ENCODE results near the gene ADAMTS16. TPM values are rescaled to one million over a fixed set of nuclear protein-coding genes. Genes with fewer than 3 reads are reported as not detected.

ADAMTS16 gene
- total RNA-seq, 1 experiment from 2014 or later: not detected

- Mint-ChIP-seq H3K27ac (ENCODE audit: unreplicated experiment) (no peak overlapping the region), H3K9me3 (ENCODE audit: low read depth, unreplicated experiment) (peaks cover 10% of the 10 kb centered on the region), H3K36me3 (ENCODE audit: insufficient read depth, unreplicated experiment) (no peaks in the 10 kb centered on the region), H3K27me3 (ENCODE audit: unreplicated experiment) (no peaks in the 10 kb centered on the region), H3K4me1 (ENCODE audit: low read depth, unreplicated experiment) (no peaks in the 10 kb centered on the region), H3K4me3 (ENCODE audit: low read depth, unreplicated experiment) (no peak overlapping the region)
- no peak for DNase-seq
- no TSS peak for BruUV-seq (replicated peaks)
- intact Hi-C loops (cut with micrococcal nuclease; ENCODE audit: unreplicated experiment): no loop called here
- TF ChIP-seq, protein P1, sequence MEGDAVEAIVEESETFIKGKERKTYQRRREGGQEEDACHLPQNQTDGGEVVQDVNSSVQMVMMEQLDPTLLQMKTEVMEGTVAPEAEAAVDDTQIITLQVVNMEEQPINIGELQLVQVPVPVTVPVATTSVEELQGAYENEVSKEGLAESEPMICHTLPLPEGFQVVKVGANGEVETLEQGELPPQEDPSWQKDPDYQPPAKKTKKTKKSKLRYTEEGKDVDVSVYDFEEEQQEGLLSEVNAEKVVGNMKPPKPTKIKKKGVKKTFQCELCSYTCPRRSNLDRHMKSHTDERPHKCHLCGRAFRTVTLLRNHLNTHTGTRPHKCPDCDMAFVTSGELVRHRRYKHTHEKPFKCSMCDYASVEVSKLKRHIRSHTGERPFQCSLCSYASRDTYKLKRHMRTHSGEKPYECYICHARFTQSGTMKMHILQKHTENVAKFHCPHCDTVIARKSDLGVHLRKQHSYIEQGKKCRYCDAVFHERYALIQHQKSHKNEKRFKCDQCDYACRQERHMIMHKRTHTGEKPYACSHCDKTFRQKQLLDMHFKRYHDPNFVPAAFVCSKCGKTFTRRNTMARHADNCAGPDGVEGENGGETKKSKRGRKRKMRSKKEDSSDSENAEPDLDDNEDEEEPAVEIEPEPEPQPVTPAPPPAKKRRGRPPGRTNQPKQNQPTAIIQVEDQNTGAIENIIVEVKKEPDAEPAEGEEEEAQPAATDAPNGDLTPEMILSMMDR (IDR thresholded peaks at IDR 0.05; ENCODE audit: unreplicated experiment): no peak
- CTCF ChIA-PET: no interaction called here
Observed at GRCh38 chr5:5181650-5182324, 41.7 kb downstream of the ADAMTS16 start.

DNA sequence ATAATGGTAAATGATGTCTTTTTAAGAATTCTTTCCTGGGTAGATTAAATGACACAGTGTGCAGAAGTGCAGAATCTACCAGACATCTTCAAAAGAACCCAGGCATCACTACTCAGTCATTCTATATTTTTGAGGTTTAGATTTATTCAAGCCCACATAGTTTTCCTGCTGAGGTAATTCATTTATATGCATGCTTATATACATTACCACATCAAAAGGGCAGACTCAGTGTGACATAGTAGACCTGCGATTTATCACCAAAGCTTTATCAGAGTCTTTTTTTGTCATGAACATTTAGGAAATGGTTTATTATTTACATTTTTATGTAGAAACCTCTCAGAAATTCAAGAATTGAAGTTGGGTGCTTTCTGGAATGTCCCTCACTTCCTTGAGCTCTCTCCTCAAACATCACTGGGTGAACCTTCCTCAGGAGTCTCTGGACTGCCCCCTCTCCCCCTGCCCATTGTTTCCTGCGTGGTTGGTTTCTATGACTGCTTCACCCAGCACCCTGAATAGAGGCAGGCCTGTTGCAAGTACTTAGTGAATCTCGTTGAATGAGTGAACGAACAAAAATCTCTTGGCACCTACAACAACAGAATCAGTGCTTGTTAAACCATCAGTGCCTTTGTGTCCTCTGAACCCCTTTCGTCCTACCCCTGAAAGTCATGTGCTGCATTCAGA is 42.5 kb downstream of the ADAMTS16 start:
- Mint-ChIP-seq H3K36me3 (ENCODE audit: insufficient read depth, unreplicated experiment) (no peaks in the 10 kb centered on the region), H3K9me3 (ENCODE audit: low read depth, unreplicated experiment) (peaks cover 6% of the 10 kb centered on the region), H3K4me1 (ENCODE audit: low read depth, unreplicated experiment) (no peaks in the 10 kb centered on the region), H3K27me3 (ENCODE audit: unreplicated experiment) (no peaks in the 10 kb centered on the region), H3K27ac (ENCODE audit: unreplicated experiment) (no peak overlapping the region), H3K4me3 (ENCODE audit: low read depth, unreplicated experiment) (no peak overlapping the region)
- intact Hi-C loops (cut with micrococcal nuclease; ENCODE audit: unreplicated experiment): no loop called here
- no peak for DNase-seq
- no TSS peak for BruUV-seq (replicated peaks)
- CTCF ChIA-PET: no interaction called here
- TF ChIP-seq, protein P1 (IDR thresholded peaks at IDR 0.05; ENCODE audit: unreplicated experiment): no peak

DNA sequence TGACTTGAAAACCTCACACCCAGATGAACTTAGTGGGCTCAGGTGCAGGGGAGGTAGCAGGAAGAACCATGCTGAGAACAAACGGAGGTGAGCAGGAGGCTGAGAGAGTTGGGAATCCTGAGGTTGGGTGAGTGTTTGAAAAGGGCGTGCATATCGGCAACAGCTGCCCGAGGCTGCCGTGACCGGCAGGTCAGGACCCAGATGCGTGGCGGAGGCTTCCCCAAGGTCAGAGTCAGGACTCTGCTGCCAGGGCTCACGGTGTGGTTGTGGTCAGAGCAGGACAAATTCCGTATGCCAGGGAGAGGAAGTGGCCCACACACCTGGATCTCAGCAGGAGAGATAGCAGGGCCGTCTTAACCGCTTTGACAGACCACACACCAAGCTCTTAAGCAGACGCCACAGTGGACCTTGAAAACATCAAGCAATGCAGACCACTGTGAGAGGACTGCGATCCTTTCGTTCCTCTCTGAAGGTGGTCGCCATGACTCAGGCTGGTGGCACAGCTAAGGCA is 43.1 kb downstream of the ADAMTS16 start:
- Mint-ChIP-seq H3K27ac (ENCODE audit: unreplicated experiment) (no peak overlapping the region), H3K27me3 (ENCODE audit: unreplicated experiment) (no peaks in the 10 kb centered on the region), H3K9me3 (ENCODE audit: low read depth, unreplicated experiment) (peaks cover 6% of the 10 kb centered on the region), H3K4me1 (ENCODE audit: low read depth, unreplicated experiment) (no peaks in the 10 kb centered on the region), H3K36me3 (ENCODE audit: insufficient read depth, unreplicated experiment) (no peaks in the 10 kb centered on the region), H3K4me3 (ENCODE audit: low read depth, unreplicated experiment) (no peak overlapping the region)
- CTCF ChIA-PET: no interaction called here
- no TSS peak for BruUV-seq (replicated peaks)
- TF ChIP-seq, protein P1 (IDR thresholded peaks at IDR 0.05; ENCODE audit: unreplicated experiment): no peak
- DNase-seq: no peak
- intact Hi-C loops (cut with micrococcal nuclease; ENCODE audit: unreplicated experiment): no loop called here

DNA sequence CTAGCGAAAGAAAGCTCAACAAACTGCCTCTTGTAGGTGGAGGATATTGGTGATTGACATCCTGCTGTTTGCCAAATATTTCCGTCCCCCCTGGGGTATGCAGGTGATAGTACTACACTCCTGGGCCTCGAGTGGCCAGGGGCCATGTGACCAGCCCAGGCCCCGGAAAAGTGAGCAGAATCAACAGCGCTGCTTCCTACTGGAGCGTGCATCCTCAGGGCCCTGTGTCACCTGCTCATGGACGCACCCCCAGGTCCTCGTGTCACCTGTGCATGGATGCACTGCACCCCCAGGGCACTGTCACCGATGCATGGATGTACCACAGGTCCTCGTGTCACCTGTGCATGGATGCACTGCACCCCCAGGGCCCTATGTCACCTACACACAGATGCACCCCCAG is 43.8 kb downstream of the ADAMTS16 start:
- peaks cover 6% of the 10 kb centered on the region for H3K9me3 Mint-ChIP-seq (ENCODE audit: low read depth, unreplicated experiment)
- H3K27me3 Mint-ChIP-seq (ENCODE audit: unreplicated experiment): no peaks in the 10 kb centered on the region
- no peak for DNase-seq
- TF ChIP-seq, protein P1 (IDR thresholded peaks at IDR 0.05; ENCODE audit: unreplicated experiment): no peak
- H3K4me3 Mint-ChIP-seq (ENCODE audit: low read depth, unreplicated experiment): no peak overlapping the region
- intact Hi-C loops (cut with micrococcal nuclease; ENCODE audit: unreplicated experiment): no loop called here
- H3K27ac Mint-ChIP-seq (ENCODE audit: unreplicated experiment): no peak overlapping the region
- no peaks in the 10 kb centered on the region for H3K4me1 Mint-ChIP-seq (ENCODE audit: low read depth, unreplicated experiment)
- no peaks in the 10 kb centered on the region for H3K36me3 Mint-ChIP-seq (ENCODE audit: insufficient read depth, unreplicated experiment)
- CTCF ChIA-PET: no interaction called here
- BruUV-seq (replicated peaks): no TSS peak
